Measurements from ENCODE around the gene TPPP3. TPM values are rescaled to one million over a fixed set of nuclear protein-coding genes. Genes with fewer than 3 reads are reported as not detected.

TPPP3 gene
- total and polyA plus RNA-seq, 2 donors (not counting 1 experiment from before 2014, with no cell fraction given): 0.31 TPM; not detected in 1

DNA sequence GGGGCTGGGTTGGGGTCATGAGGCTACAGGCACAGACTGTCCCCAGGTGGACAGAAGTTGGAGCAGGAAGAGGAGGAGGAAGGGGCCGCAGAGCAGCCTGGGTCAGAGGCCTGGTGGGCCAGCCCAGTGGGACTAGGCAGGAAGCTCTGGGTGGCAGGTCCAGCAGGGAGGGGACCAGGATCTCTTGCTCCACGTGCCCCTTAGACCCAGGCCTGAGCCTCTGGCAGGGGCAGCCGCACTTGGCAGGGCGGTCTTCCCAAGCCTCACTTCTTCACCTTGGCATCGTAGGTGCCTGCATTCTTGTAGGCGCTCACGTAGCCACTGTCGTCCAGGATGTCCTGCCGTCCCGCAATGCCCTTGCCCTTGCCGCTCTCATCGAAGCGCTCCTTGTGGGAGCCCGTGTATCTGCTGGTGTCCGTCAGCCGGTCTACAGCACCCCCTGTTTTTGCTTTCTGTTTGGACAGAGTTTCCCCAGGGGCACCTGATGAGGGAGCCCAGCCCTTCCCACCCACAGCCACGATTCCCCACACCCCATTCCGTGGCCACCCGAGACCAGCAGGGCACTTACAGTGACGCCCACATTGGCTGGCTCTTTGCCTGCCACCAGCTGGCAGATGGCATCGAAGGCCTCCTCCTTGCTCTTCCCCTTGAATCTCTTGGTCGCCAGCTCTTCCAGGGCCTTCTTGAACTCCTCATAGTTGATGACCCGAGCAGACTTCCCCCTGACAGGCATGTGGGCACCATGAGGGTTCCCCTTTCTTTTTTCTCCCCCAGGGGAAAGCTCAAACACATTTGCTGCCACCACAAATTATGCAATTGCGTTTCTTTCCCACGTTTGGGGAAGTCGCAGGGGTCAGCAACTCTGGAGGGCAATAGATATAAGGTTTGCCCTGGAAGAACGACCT, 3.1 kb downstream of the TPPP3 start:
- peak; percentile 26 for ATAC-seq (ENCODE audit: low read depth)
- Histone ChIP-seq H3K4me2 (replicated peaks; ENCODE audit: low read depth, low read length, poor library complexity, severe bottlenecking) (no peak overlapping the region), H3K4me1 (ENCODE audit: control insufficient read depth in 2 of 2, insufficient read depth in 2 of 2, low read length in 2 of 2) (peaks cover 32 to 34% of the 10 kb centered on the region in 2 donors), H2AFZ (ENCODE audit: insufficient read depth, low read depth, low read length, poor library complexity, severe bottlenecking) (no peak overlapping the region), H3K4me3 (ENCODE audit: control extremely low read depth in 1 of 5, extremely low read depth in 1 of 5, insufficient read depth in 1 of 5, low read depth in 2 of 5, low read length in 4 of 5) (no peak overlapping the region), H4K20me1 (ENCODE audit: control insufficient read depth, insufficient read depth, low read length, poor library complexity, severe bottlenecking) (no peaks in the 10 kb centered on the region), H3K27ac (ENCODE audit: low read length in 2 of 2) (no peak overlapping the region), H3K79me2 (ENCODE audit: control insufficient read depth, insufficient read depth, low read length) (no peaks in the 10 kb centered on the region), H3K9me3 (ENCODE audit: control extremely low read depth in 1 of 3, control insufficient read depth in 2 of 3, insufficient read depth in 1 of 3, low read length in 2 of 3) (peaks cover 0 to 18% (median 0%) of the 10 kb centered on the region in 3 donors), H3K9ac (ENCODE audit: low read length) (no peak overlapping the region), H3K27me3 (replicated peaks in 1 of 4; ENCODE audit: control extremely low read depth in 1 of 4, control insufficient read depth in 3 of 4, insufficient read depth in 4 of 4, low read length in 3 of 4) (peaks cover 0 to 30% (median 25%) of the 10 kb centered on the region in 4 experiments), H3K36me3 (replicated peaks in 1 of 2; ENCODE audit: control extremely low read depth in 1 of 2, control insufficient read depth in 1 of 2, extremely low read depth in 1 of 2, insufficient read depth in 2 of 2, low read length in 1 of 2) (no peaks in the 10 kb centered on the region)
- CTCF ChIA-PET: no interaction called here
- peak overlapping the region; percentile 33 for H3K4me3 Mint-ChIP-seq
- no peak overlapping the region for H3K27ac Mint-ChIP-seq
- WGBS (ENCODE audit: insufficient coverage): 62% methylated on average over 27 of the region's 27 CpGs
- POLR2A ChIA-PET: no interaction called here
- TF ChIP-seq EZH2 (IDR thresholded peaks at IDR 0.05; ENCODE audit: borderline replicate concordance, insufficient read depth, low read depth, low read length, poor library complexity, severe bottlenecking): no peak
- intact Hi-C loops (cut with micrococcal nuclease): loop anchor here (10.0 kb wide), 1 partner anchor 45 kb away; no protein-coding TSS in a partner anchor
- H3K27me3 Mint-ChIP-seq: peaks cover 27% of the 10 kb centered on the region
- no peaks in the 10 kb centered on the region for H3K9me3 Mint-ChIP-seq (ENCODE audit: insufficient read depth)
- peak; percentile 52 for DNase-seq
- H3K4me1 Mint-ChIP-seq: peaks cover 26% of the 10 kb centered on the region

DNA sequence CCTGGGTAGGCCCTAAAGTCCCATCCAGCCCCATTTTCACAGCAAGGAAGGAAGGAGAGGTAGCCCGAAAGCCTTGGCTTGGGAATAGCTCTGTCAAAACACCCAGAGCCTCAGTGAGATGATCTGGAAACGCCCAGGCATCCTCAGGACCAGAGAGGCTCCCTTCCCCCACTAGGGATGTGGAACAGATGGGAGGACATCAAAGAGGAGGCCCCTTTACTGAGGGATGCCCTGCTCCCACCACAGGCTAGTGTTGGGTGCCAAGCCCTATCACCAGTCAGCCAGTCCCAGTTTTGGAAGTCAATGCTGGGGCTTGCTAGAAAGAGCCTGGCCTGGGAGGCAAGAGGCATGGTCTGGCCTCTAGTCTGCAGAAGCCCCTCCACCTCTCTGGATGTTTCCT, 4.7 kb downstream of the TPPP3 start:
- no peak overlapping the region for H3K27ac ChIP-seq (ENCODE audit: low read length in 2 of 2)
- no peak overlapping the region for H3K4me2 ChIP-seq (replicated peaks; ENCODE audit: low read depth, low read length, poor library complexity, severe bottlenecking)
- H2AFZ ChIP-seq (ENCODE audit: insufficient read depth, low read depth, low read length, poor library complexity, severe bottlenecking): no peak overlapping the region
- no peak overlapping the region for H3K4me3 ChIP-seq (ENCODE audit: control extremely low read depth in 1 of 5, extremely low read depth in 1 of 5, insufficient read depth in 1 of 5, low read depth in 2 of 5, low read length in 4 of 5)
- POLR2A ChIA-PET: no interaction called here
- H3K9me3 ChIP-seq (ENCODE audit: control extremely low read depth in 1 of 3, control insufficient read depth in 2 of 3, insufficient read depth in 1 of 3, low read length in 2 of 3): peaks cover 0 to 10% (median 0%) of the 10 kb centered on the region in 3 donors
- DNase-seq: no peak
- H3K36me3 ChIP-seq (replicated peaks in 1 of 2; ENCODE audit: control extremely low read depth in 1 of 2, control insufficient read depth in 1 of 2, extremely low read depth in 1 of 2, insufficient read depth in 2 of 2, low read length in 1 of 2): no peaks in the 10 kb centered on the region
- Mint-ChIP-seq H3K4me3 (no peak overlapping the region), H3K27ac (no peak overlapping the region), H3K27me3 (peaks cover 22% of the 10 kb centered on the region), H3K4me1 (peaks cover 19% of the 10 kb centered on the region), H3K9me3 (ENCODE audit: insufficient read depth) (no peaks in the 10 kb centered on the region)
- 80% methylated on average over 1 of the region's 2 CpGs for WGBS (ENCODE audit: insufficient coverage)
- H3K27me3 ChIP-seq (replicated peaks in 1 of 4; ENCODE audit: control extremely low read depth in 1 of 4, control insufficient read depth in 3 of 4, insufficient read depth in 4 of 4, low read length in 3 of 4): peaks cover 0 to 15% (median 13%) of the 10 kb centered on the region in 4 experiments
- H3K79me2 ChIP-seq (ENCODE audit: control insufficient read depth, insufficient read depth, low read length): no peaks in the 10 kb centered on the region
- TF ChIP-seq EZH2 (IDR thresholded peaks at IDR 0.05; ENCODE audit: borderline replicate concordance, insufficient read depth, low read depth, low read length, poor library complexity, severe bottlenecking) (no peak), CTCF (IDR thresholded peaks at IDR 0.05) (no peak)
- H3K9ac ChIP-seq (ENCODE audit: low read length): no peak overlapping the region
- CTCF ChIA-PET: interaction anchor here (1.0 kb wide), 1 partner anchor 11 kb away, joined by 4 read pairs; no protein-coding TSS in a partner anchor
- H4K20me1 ChIP-seq (ENCODE audit: control insufficient read depth, insufficient read depth, low read length, poor library complexity, severe bottlenecking): no peaks in the 10 kb centered on the region
- intact Hi-C loops (cut with micrococcal nuclease): no loop called here
- no peak for ATAC-seq (ENCODE audit: low read depth)
- H3K4me1 ChIP-seq (ENCODE audit: control insufficient read depth in 2 of 2, insufficient read depth in 2 of 2, low read length in 2 of 2): peaks cover 18 to 19% of the 10 kb centered on the region in 2 donors

Data from B cell (primary cell).